HepG2 (cell line): ENCODE data around the gene ABCC10. TPM values are rescaled to one million over a fixed set of nuclear protein-coding genes. Genes with fewer than 3 reads are reported as not detected.

Experiments
- CAMTA2 ChIP-seq: sonication (generic); formaldehyde crosslinking; IDR thresholded peaks from 2 replicates; pipeline ENCODE4 v1.4.0; 2020; ENCODE audit warnings: mild to moderate bottlenecking, missing genetic modification reagents, borderline replicate concordance
- PRMT3 ChIP-seq: sonication (generic); formaldehyde crosslinking; IDR thresholded peaks from 2 replicates; pipeline ENCODE4 v1.8.1; 2022; ENCODE audit warnings: low read depth, mild to moderate bottlenecking, moderate library complexity, missing genetic modification reagents, borderline replicate concordance
- RARG ChIP-seq: sonication (generic); formaldehyde crosslinking; IDR thresholded peaks from 2 replicates; pipeline ENCODE4 v1.4.0; 2020; ENCODE audit warnings: low read depth, mild to moderate bottlenecking, missing genetic modification reagents
- RCOR2 ChIP-seq: IDR thresholded peaks from 2 replicates; pipeline ENCODE4 v1.6.1; 2016; ENCODE audit warnings: missing biosample characterization, missing genetic modification reagents
- SAFB2 ChIP-seq: sonication (generic); formaldehyde crosslinking; IDR thresholded peaks from 2 replicates; pipeline ENCODE4 v1.5.1; 2020; ENCODE audit warnings: missing genetic modification reagents, low read depth, mild to moderate bottlenecking, borderline replicate concordance
- SOX6 ChIP-seq, 2 experiments: fragments of 450-650 bp in 1 of 2; sonication (generic) in 1 of 2; formaldehyde crosslinking in 1 of 2; IDR thresholded peaks; 2 replicates each; pipeline versions ENCODE4 v1.4.0 to v1.6.1; 2017 to 2020; ENCODE audit warnings: antibody characterized with exemption in 1 of 2, mild to moderate bottlenecking in 1 of 2, missing genetic modification reagents in 1 of 2
- ZNF263 ChIP-seq: sonication (generic); formaldehyde crosslinking; IDR thresholded peaks from 2 replicates; pipeline ENCODE4 v1.4.0; 2020; ENCODE audit warnings: missing genetic modification reagents
- ZNF343 ChIP-seq: sonication (generic); formaldehyde crosslinking; IDR thresholded peaks from 2 replicates; pipeline ENCODE4 v1.4.0; 2020; ENCODE audit warnings: mild to moderate bottlenecking, missing genetic modification reagents
- ZNF619 ChIP-seq: sonication (generic); formaldehyde crosslinking; IDR thresholded peaks from 2 replicates; pipeline ENCODE4 v1.4.0; 2020; ENCODE audit warnings: mild to moderate bottlenecking, missing genetic modification reagents
- ZNF644 ChIP-seq: IDR thresholded peaks from 2 replicates; pipeline ENCODE4 v1.6.1; 2016; ENCODE audit warnings: low read depth
- ZNF7 ChIP-seq: IDR thresholded peaks from 2 replicates; pipeline ENCODE4 v1.6.1; 2016; ENCODE audit warnings: missing biosample characterization, missing genetic modification reagents
- ZNF703 ChIP-seq: sonication (generic); formaldehyde crosslinking; IDR thresholded peaks from 2 replicates; pipeline ENCODE4 v1.5.1; 2020; ENCODE audit warnings: missing genetic modification reagents, mild to moderate bottlenecking, moderate library complexity, borderline replicate concordance
- polyA plus RNA-seq, 8 experiments: library from polyadenylated mRNA; depleted of rRNA in 3 of 8; stranded (reverse) in 7 of 8; unstranded in 1 of 8; fragments of >200 nt; fragmentation: Illumina TruSeq in 4 of 8; extraction: Trizol in 4 of 8; gene quantifications; 2 replicates each; pipeline versions ENCODE4 v1.2.1 to v1.2.3, GENCODE V29; 2011 to 2016; ENCODE audit warnings: low read depth in 4 of 8, missing spikeins in 1 of 8, mixed read lengths in 1 of 8; ENCODE audit not compliant: insufficient read depth in 1 of 8
- total RNA-seq, 5 experiments: library from RNA; depleted of rRNA; stranded (reverse); fragments of >200 nt; fragmentation: Illumina TruSeq; extraction: Trizol; gene quantifications; 2 replicates each; pipeline ENCODE4 v1.2.3, GENCODE V29; 2016; ENCODE audit warnings: low read depth in 1 of 5
- TF ChIP-seq, protein P1 (sequence below): IDR thresholded peaks from 2 replicates; pipeline ENCODE4 v1.6.1; 2018; ENCODE audit warnings: missing genetic modification reagents, mild to moderate bottlenecking, missing compliant biosample characterization
- TF ChIP-seq, protein P2 (sequence below): sonication (generic); formaldehyde crosslinking; IDR thresholded peaks from 2 replicates; pipeline ENCODE4 v1.4.0; 2020; ENCODE audit warnings: low read depth, mild to moderate bottlenecking, missing genetic modification reagents
- TF ChIP-seq, protein P3 (sequence below): sonication (generic); formaldehyde crosslinking; IDR thresholded peaks from 2 replicates; pipeline ENCODE4 v1.4.0; 2020; ENCODE audit warnings: missing genetic modification reagents, borderline replicate concordance
- TF ChIP-seq, protein P4 (sequence below): sonication (generic); formaldehyde crosslinking; IDR thresholded peaks from 2 replicates; pipeline ENCODE4 v1.5.0; 2020; ENCODE audit warnings: mild to moderate bottlenecking, missing genetic modification reagents, borderline replicate concordance

The ABCC10 gene
- total and polyA plus RNA-seq, 2 of the 13 experiments (the other 11 are each of a cell fraction or from before 2014, with no cell fraction given) = 16.0 to 24.3 TPM

DNA sequence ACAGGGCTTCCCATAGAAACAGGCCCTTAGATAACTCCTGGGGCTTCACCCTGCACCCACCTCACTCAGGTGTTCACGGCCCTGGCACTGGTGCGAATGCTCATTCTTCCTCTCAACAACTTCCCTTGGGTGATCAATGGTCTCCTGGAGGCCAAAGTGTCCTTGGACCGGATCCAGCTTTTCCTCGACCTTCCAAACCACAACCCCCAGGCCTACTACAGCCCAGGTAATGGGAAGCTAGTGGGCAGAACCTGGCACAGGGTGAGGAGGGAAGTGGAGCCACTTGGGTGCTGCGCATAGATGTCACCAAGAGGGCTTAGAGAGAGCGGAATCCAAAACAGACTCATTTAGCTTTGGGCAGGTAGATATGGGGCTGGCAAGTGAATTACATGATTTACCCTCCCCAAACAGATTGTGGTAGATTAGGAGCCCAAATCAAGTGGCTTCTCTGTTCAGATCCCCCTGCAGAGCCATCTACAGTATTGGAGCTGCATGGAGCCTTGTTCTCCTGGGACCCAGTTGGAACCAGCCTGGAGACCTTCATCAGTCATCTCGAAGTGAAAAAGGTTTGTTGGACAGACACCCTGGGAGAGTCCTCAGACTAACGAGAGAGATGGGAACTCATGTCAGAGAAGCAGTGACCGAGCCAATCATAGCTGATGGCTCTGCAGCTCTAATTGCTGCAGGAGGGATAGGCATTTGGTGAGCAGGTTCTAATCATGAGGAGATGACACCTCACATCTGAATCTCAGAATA, 8.5 kb downstream of the ABCC10 start (continued):
- TF ChIP-seq RARG (CRISPR knock-in tag) (no peak), RCOR2 (CRISPR knock-in tag) (no peak), ZNF619 (CRISPR knock-in tag) (no peak), ZNF703 (CRISPR knock-in tag) (no peak), ZNF644 (CRISPR knock-in tag) (0 out of 2 replicates have a peak, but pooled peaks have one; percentile 15), ZNF343 (no peak), CAMTA2 (CRISPR knock-in tag) (peak; percentile 84; the same call in 1 of the 2 replicates), ZNF263 (CRISPR knock-in tag) (no peak), SOX6 (IDR thresholded peaks at IDR 0.05) (no peak), SOX6 (CRISPR knock-in tag; IDR thresholded peaks at IDR 0.05) (no peak), PRMT3 (CRISPR knock-in tag) (no peak), SAFB2 (CRISPR knock-in tag) (no peak), ZNF7 (CRISPR knock-in tag) (no peak)
- TF ChIP-seq, protein P1, sequence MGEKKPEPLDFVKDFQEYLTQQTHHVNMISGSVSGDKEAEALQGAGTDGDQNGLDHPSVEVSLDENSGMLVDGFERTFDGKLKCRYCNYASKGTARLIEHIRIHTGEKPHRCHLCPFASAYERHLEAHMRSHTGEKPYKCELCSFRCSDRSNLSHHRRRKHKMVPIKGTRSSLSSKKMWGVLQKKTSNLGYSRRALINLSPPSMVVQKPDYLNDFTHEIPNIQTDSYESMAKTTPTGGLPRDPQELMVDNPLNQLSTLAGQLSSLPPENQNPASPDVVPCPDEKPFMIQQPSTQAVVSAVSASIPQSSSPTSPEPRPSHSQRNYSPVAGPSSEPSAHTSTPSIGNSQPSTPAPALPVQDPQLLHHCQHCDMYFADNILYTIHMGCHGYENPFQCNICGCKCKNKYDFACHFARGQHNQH (CRISPR knock-in tag) = no peak
- TF ChIP-seq, protein P2, sequence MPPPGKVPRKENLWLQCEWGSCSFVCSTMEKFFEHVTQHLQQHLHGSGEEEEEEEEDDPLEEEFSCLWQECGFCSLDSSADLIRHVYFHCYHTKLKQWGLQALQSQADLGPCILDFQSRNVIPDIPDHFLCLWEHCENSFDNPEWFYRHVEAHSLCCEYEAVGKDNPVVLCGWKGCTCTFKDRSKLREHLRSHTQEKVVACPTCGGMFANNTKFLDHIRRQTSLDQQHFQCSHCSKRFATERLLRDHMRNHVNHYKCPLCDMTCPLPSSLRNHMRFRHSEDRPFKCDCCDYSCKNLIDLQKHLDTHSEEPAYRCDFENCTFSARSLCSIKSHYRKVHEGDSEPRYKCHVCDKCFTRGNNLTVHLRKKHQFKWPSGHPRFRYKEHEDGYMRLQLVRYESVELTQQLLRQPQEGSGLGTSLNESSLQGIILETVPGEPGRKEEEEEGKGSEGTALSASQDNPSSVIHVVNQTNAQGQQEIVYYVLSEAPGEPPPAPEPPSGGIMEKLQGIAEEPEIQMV (CRISPR knock-in tag) = no peak
- TF ChIP-seq, protein P3, sequence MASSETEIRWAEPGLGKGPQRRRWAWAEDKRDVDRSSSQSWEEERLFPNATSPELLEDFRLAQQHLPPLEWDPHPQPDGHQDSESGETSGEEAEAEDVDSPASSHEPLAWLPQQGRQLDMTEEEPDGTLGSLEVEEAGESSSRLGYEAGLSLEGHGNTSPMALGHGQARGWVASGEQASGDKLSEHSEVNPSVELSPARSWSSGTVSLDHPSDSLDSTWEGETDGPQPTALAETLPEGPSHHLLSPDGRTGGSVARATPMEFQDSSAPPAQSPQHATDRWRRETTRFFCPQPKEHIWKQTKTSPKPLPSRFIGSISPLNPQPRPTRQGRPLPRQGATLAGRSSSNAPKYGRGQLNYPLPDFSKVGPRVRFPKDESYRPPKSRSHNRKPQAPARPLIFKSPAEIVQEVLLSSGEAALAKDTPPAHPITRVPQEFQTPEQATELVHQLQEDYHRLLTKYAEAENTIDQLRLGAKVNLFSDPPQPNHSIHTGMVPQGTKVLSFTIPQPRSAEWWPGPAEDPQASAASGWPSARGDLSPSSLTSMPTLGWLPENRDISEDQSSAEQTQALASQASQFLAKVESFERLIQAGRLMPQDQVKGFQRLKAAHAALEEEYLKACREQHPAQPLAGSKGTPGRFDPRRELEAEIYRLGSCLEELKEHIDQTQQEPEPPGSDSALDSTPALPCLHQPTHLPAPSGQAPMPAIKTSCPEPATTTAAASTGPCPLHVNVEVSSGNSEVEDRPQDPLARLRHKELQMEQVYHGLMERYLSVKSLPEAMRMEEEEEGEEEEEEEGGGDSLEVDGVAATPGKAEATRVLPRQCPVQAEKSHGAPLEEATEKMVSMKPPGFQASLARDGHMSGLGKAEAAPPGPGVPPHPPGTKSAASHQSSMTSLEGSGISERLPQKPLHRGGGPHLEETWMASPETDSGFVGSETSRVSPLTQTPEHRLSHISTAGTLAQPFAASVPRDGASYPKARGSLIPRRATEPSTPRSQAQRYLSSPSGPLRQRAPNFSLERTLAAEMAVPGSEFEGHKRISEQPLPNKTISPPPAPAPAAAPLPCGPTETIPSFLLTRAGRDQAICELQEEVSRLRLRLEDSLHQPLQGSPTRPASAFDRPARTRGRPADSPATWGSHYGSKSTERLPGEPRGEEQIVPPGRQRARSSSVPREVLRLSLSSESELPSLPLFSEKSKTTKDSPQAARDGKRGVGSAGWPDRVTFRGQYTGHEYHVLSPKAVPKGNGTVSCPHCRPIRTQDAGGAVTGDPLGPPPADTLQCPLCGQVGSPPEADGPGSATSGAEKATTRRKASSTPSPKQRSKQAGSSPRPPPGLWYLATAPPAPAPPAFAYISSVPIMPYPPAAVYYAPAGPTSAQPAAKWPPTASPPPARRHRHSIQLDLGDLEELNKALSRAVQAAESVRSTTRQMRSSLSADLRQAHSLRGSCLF = no peak
- TF ChIP-seq, protein P4, sequence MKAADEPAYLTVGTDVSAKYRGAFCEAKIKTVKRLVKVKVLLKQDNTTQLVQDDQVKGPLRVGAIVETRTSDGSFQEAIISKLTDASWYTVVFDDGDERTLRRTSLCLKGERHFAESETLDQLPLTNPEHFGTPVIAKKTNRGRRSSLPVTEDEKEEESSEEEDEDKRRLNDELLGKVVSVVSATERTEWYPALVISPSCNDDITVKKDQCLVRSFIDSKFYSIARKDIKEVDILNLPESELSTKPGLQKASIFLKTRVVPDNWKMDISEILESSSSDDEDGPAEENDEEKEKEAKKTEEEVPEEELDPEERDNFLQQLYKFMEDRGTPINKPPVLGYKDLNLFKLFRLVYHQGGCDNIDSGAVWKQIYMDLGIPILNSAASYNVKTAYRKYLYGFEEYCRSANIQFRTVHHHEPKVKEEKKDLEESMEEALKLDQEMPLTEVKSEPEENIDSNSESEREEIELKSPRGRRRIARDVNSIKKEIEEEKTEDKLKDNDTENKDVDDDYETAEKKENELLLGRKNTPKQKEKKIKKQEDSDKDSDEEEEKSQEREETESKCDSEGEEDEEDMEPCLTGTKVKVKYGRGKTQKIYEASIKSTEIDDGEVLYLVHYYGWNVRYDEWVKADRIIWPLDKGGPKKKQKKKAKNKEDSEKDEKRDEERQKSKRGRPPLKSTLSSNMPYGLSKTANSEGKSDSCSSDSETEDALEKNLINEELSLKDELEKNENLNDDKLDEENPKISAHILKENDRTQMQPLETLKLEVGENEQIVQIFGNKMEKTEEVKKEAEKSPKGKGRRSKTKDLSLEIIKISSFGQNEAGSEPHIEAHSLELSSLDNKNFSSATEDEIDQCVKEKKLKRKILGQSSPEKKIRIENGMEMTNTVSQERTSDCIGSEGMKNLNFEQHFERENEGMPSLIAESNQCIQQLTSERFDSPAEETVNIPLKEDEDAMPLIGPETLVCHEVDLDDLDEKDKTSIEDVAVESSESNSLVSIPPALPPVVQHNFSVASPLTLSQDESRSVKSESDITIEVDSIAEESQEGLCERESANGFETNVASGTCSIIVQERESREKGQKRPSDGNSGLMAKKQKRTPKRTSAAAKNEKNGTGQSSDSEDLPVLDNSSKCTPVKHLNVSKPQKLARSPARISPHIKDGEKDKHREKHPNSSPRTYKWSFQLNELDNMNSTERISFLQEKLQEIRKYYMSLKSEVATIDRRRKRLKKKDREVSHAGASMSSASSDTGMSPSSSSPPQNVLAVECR (CRISPR knock-in tag) = no peak
